K562 (cell line): ENCODE measurements around the gene DCTN5. TPM values are rescaled to one million over a fixed set of nuclear protein-coding genes. Genes with fewer than 3 reads are reported as not detected.

Experiments
- CCAR2 ChIP-seq: fragments of 200-400 bp; formaldehyde crosslinking; IDR thresholded peaks from 2 replicates; pipeline ENCODE4 v1.6.1; 2017; ENCODE audit warnings: mild to moderate bottlenecking, low read depth, low read length
- HMGXB4 ChIP-seq: sonication (generic); formaldehyde crosslinking; IDR thresholded peaks from 2 replicates; pipeline ENCODE4 v1.8.1; 2023; ENCODE audit warnings: mild to moderate bottlenecking, missing genetic modification reagents
- KLF10 ChIP-seq: fragments of 250-450 bp; sonication (Bioruptor Pico); IDR thresholded peaks from 2 replicates; pipeline ENCODE4 v1.6.1; 2021; ENCODE audit warnings: matching md5 sums
- RBM22 ChIP-seq: fragments of 200-400 bp; formaldehyde crosslinking; IDR thresholded peaks from 2 replicates; pipeline ENCODE4 v1.6.1; 2018; ENCODE audit warnings: low read length, low read depth; ENCODE audit not compliant: poor library complexity, severe bottlenecking
- TAF9B ChIP-seq: fragments of 450-650 bp; IDR thresholded peaks from 2 replicates; pipeline ENCODE4 v1.6.1; 2018; ENCODE audit warnings: mild to moderate bottlenecking; ENCODE audit not compliant: partially characterized antibody
- TARDBP ChIP-seq: fragments of 450-650 bp; IDR thresholded peaks from 2 replicates; pipeline ENCODE4 v1.6.1; 2016
- ZNF212 ChIP-seq: fragments of 450-650 bp; formaldehyde crosslinking; IDR thresholded peaks from 2 replicates; pipeline ENCODE4 v1.4.0; 2020; ENCODE audit warnings: mild to moderate bottlenecking
- ZNF316 ChIP-seq: fragments of 450-650 bp; IDR thresholded peaks from 2 replicates; pipeline ENCODE4 v1.6.1; 2016
- polyA plus RNA-seq, 8 experiments: library from polyadenylated mRNA; depleted of rRNA in 4 of 8; stranded (reverse) in 5 of 8; unstranded in 3 of 8; fragments of >200 nt; fragmentation: Nextera tagmentation in 2 of 8; fragmentation: Illumina TruSeq in 1 of 8; extraction: Ambion mirVana in 2 of 8; extraction: Trizol in 1 of 8; gene quantifications; 2 replicates each; pipeline versions ENCODE4 v1.2.1 to v1.2.3, GENCODE V29; 2011 to 2014; ENCODE audit warnings: inconsistent platforms in 1 of 8, missing spikeins in 1 of 8
- total RNA-seq, 7 experiments: library from RNA; depleted of rRNA in 6 of 7; stranded (reverse); fragments of >200 nt in 6 of 7; fragmentation: Illumina TruSeq in 2 of 7; extraction: Trizol in 2 of 7; gene quantifications; 2 replicates each; pipeline versions ENCODE4 v1.2.1 to v1.2.3, GENCODE V29; 2011 to 2021; ENCODE audit warnings: low replicate concordance in 1 of 7
- TF ChIP-seq, protein P1 (sequence below): fragments of 150-350 bp; IDR thresholded peaks from 2 replicates; pipeline ENCODE4 v1.6.1; 2014; ENCODE audit warnings: low read depth, mild to moderate bottlenecking, low read length, borderline replicate concordance
- TF ChIP-seq, protein P2 (sequence below): fragments of 450-650 bp; IDR thresholded peaks from 2 replicates; pipeline ENCODE4 v1.6.1; 2017; ENCODE audit warnings: antibody characterized with exemption
- TF ChIP-seq, protein P3 (sequence below): sonication (generic); formaldehyde crosslinking; IDR thresholded peaks from 2 replicates; pipeline ENCODE4 v1.8.0; 2022; ENCODE audit warnings: mild to moderate bottlenecking, low read depth, missing genetic modification reagents
- TF ChIP-seq, protein P4 (sequence below): fragments of 250-450 bp; sonication (Bioruptor Pico); IDR thresholded peaks from 2 replicates; pipeline ENCODE4 v1.4.0; 2020; ENCODE audit warnings: mild to moderate bottlenecking, moderate library complexity
- TF ChIP-seq, protein P5 (sequence below), 3 experiments: fragments of 200-800 bp in 1 of 3; sonication (Bioruptor generic) in 1 of 3; sonication (generic) in 1 of 3; formaldehyde crosslinking in 1 of 3; IDR thresholded peaks; 2 replicates each; pipeline versions ENCODE4 v1.6.1 to v1.8.0; 2016 to 2022; ENCODE audit warnings: mild to moderate bottlenecking in 2 of 3, missing compliant biosample characterization in 2 of 3, missing genetic modification characterization in 2 of 3, missing genetic modification reagents in 1 of 3

DCTN5 gene
- total and polyA plus RNA-seq, 9 of the 15 experiments (the other 6 are each of a cell fraction or from before 2014, with no cell fraction given), result 35.8 to 149 (median 75.9) TPM

DNA sequence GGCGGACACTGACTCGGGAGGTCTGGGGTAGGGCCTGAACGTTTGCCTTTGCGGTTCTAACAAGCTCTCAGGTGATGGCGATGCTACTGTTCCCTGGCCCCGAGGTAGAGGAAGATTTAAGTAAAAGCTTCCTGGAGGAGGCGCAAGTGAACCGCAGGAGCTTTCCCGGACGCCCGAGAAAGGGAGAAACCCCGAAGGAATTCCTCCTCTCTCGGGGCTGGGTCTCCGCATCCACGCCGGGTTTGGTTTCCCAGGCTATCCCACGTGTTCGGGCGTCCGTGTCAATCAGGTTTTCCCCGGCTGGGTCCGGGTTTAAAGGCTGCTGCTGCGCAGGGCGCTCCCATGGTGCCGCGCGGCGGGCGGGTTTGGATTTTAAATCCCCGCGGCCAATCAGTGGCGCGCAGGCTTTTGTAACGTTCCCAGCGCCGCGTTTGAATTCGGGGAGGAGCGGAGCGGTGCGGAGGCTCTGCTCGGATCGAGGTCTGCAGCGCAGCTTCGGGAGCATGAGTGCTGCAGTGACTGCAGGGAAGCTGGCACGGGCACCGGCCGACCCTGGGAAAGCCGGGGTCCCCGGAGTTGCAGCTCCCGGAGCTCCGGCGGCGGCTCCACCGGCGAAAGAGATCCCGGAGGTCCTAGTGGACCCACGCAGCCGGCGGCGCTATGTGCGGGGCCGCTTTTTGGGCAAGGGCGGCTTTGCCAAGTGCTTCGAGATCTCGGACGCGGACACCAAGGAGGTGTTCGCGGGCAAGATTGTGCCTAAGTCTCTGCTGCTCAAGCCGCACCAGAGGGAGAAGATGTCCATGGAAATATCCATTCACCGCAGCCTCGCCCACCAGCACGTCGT lies 37.4 kb downstream of the DCTN5 start, which contains the start of gene PLK1 (continued):
- TF ChIP-seq, protein P1, sequence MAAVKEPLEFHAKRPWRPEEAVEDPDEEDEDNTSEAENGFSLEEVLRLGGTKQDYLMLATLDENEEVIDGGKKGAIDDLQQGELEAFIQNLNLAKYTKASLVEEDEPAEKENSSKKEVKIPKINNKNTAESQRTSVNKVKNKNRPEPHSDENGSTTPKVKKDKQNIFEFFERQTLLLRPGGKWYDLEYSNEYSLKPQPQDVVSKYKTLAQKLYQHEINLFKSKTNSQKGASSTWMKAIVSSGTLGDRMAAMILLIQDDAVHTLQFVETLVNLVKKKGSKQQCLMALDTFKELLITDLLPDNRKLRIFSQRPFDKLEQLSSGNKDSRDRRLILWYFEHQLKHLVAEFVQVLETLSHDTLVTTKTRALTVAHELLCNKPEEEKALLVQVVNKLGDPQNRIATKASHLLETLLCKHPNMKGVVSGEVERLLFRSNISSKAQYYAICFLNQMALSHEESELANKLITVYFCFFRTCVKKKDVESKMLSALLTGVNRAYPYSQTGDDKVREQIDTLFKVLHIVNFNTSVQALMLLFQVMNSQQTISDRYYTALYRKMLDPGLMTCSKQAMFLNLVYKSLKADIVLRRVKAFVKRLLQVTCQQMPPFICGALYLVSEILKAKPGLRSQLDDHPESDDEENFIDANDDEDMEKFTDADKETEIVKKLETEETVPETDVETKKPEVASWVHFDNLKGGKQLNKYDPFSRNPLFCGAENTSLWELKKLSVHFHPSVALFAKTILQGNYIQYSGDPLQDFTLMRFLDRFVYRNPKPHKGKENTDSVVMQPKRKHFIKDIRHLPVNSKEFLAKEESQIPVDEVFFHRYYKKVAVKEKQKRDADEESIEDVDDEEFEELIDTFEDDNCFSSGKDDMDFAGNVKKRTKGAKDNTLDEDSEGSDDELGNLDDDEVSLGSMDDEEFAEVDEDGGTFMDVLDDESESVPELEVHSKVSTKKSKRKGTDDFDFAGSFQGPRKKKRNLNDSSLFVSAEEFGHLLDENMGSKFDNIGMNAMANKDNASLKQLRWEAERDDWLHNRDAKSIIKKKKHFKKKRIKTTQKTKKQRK, result no peak
- peak; percentile 41 for TF ChIP-seq TARDBP
- TF ChIP-seq ZNF212 (CRISPR knock-in tag), result no peak
- TF ChIP-seq RBM22, result no peak
- TF ChIP-seq CCAR2, result no peak
- TF ChIP-seq, protein P2, sequence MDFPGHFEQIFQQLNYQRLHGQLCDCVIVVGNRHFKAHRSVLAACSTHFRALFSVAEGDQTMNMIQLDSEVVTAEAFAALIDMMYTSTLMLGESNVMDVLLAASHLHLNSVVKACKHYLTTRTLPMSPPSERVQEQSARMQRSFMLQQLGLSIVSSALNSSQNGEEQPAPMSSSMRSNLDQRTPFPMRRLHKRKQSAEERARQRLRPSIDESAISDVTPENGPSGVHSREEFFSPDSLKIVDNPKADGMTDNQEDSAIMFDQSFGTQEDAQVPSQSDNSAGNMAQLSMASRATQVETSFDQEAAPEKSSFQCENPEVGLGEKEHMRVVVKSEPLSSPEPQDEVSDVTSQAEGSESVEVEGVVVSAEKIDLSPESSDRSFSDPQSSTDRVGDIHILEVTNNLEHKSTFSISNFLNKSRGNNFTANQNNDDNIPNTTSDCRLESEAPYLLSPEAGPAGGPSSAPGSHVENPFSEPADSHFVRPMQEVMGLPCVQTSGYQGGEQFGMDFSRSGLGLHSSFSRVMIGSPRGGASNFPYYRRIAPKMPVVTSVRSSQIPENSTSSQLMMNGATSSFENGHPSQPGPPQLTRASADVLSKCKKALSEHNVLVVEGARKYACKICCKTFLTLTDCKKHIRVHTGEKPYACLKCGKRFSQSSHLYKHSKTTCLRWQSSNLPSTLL, result no peak
- TF ChIP-seq HMGXB4 (CRISPR knock-in tag), result no peak
- TF ChIP-seq ZNF316, result no peak
- TF ChIP-seq KLF10, result no peak
- TF ChIP-seq, protein P3, sequence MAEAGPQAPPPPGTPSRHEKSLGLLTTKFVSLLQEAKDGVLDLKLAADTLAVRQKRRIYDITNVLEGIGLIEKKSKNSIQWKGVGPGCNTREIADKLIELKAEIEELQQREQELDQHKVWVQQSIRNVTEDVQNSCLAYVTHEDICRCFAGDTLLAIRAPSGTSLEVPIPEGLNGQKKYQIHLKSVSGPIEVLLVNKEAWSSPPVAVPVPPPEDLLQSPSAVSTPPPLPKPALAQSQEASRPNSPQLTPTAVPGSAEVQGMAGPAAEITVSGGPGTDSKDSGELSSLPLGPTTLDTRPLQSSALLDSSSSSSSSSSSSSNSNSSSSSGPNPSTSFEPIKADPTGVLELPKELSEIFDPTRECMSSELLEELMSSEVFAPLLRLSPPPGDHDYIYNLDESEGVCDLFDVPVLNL, result peak; percentile 98
- TF ChIP-seq, protein P4, sequence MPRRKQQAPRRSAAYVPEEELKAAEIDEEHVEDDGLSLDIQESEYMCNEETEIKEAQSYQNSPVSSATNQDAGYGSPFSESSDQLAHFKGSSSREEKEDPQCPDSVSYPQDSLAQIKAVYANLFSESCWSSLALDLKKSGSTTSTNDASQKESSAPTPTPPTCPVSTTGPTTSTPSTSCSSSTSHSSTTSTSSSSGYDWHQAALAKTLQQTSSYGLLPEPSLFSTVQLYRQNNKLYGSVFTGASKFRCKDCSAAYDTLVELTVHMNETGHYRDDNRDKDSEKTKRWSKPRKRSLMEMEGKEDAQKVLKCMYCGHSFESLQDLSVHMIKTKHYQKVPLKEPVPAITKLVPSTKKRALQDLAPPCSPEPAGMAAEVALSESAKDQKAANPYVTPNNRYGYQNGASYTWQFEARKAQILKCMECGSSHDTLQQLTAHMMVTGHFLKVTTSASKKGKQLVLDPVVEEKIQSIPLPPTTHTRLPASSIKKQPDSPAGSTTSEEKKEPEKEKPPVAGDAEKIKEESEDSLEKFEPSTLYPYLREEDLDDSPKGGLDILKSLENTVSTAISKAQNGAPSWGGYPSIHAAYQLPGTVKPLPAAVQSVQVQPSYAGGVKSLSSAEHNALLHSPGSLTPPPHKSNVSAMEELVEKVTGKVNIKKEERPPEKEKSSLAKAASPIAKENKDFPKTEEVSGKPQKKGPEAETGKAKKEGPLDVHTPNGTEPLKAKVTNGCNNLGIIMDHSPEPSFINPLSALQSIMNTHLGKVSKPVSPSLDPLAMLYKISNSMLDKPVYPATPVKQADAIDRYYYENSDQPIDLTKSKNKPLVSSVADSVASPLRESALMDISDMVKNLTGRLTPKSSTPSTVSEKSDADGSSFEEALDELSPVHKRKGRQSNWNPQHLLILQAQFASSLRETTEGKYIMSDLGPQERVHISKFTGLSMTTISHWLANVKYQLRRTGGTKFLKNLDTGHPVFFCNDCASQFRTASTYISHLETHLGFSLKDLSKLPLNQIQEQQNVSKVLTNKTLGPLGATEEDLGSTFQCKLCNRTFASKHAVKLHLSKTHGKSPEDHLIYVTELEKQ (CRISPR knock-in tag), result no peak
- no peak for TF ChIP-seq TAF9B
- TF ChIP-seq, protein P5, sequence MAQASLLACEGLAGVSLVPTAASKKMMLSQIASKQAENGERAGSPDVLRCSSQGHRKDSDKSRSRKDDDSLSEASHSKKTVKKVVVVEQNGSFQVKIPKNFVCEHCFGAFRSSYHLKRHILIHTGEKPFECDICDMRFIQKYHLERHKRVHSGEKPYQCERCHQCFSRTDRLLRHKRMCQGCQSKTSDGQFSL (CRISPR knock-in tag; IDR thresholded peaks at IDR 0.05), result no peak
- TF ChIP-seq, protein P5 (tag; IDR thresholded peaks at IDR 0.05), result no peak
